Cardiac muscle cell (in vitro differentiated cells and primary cell): ENCODE results near the gene GPR15. TPM values are rescaled to one million over a fixed set of nuclear protein-coding genes. Genes with fewer than 3 reads are reported as not detected.

Experiments
- DNase-seq, 2 donors: peaks; one replicate each; pipeline versions ENCODE4 v3.0.0 to v3.0.0-alpha.2; 2010 to 2017; ENCODE audit warnings: low read depth in 1 of 2, low spot score in 1 of 2
- H3K27ac ChIP-seq: fragments of 200-600 bp; sonication (generic); 2 replicates; pipeline ENCODE4 v1.5.1; 2016
- H3K27me3 ChIP-seq: fragments of 200-600 bp; sonication (generic); 2 replicates; pipeline ENCODE4 v1.6.0; 2016; ENCODE audit warnings: control low read depth
- H3K36me3 ChIP-seq: fragments of 200-600 bp; sonication (generic); 2 replicates; pipeline ENCODE4 v1.5.1; 2016; ENCODE audit warnings: control low read depth
- H3K4me1 ChIP-seq: fragments of 200-600 bp; sonication (generic); 2 replicates; pipeline ENCODE4 v1.8.1; 2017; ENCODE audit warnings: low read depth, mild to moderate bottlenecking, mixed run types
- H3K4me3 ChIP-seq: fragments of 200-600 bp; sonication (generic); 2 replicates; pipeline ENCODE4 v1.5.1; 2016; ENCODE audit warnings: mild to moderate bottlenecking
- H3K9me3 ChIP-seq: fragments of 200-600 bp; sonication (generic); 2 replicates; pipeline ENCODE4 v1.5.1; 2017; ENCODE audit warnings: low read depth, mild to moderate bottlenecking, control low read depth
- polyA plus RNA-seq: library from polyadenylated mRNA; unstranded; fragments of >200 nt; fragmentation: Nextera tagmentation; extraction: Ambion mirVana; gene quantifications from 2 replicates; pipeline ENCODE4 v1.2.1, GENCODE V29; 2016
- total RNA-seq: library from RNA; depleted of rRNA; stranded (reverse); fragments of >200 nt; gene quantifications from 2 replicates; pipeline ENCODE4 v1.2.3, GENCODE V29; 2016
- TF ChIP-seq, protein P1 (sequence below): IDR thresholded peaks from 2 replicates; pipeline ENCODE4 v1.5.1; 2012; ENCODE audit warnings: low read depth, mild to moderate bottlenecking, low read length

Gene GPR15
- total and polyA plus RNA-seq, 2 experiments from 2014 or later, result not detected

- Histone ChIP-seq H3K27ac (no peak overlapping the region), H3K9me3 (no peaks in the 10 kb centered on the region), H3K36me3 (no peaks in the 10 kb centered on the region), H3K4me3 (no peak overlapping the region), H3K27me3 (no peaks in the 10 kb centered on the region), H3K4me1 (peaks cover 6% of the 10 kb centered on the region)
- no peak for DNase-seq
- TF ChIP-seq, protein P1, sequence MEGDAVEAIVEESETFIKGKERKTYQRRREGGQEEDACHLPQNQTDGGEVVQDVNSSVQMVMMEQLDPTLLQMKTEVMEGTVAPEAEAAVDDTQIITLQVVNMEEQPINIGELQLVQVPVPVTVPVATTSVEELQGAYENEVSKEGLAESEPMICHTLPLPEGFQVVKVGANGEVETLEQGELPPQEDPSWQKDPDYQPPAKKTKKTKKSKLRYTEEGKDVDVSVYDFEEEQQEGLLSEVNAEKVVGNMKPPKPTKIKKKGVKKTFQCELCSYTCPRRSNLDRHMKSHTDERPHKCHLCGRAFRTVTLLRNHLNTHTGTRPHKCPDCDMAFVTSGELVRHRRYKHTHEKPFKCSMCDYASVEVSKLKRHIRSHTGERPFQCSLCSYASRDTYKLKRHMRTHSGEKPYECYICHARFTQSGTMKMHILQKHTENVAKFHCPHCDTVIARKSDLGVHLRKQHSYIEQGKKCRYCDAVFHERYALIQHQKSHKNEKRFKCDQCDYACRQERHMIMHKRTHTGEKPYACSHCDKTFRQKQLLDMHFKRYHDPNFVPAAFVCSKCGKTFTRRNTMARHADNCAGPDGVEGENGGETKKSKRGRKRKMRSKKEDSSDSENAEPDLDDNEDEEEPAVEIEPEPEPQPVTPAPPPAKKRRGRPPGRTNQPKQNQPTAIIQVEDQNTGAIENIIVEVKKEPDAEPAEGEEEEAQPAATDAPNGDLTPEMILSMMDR, result no peak
Measured at GRCh38 chr3:98530676-98531075, 1.1 kb upstream of the GPR15 start.

- Histone ChIP-seq H3K4me1 (peaks cover 6% of the 10 kb centered on the region), H3K9me3 (no peaks in the 10 kb centered on the region), H3K27me3 (no peaks in the 10 kb centered on the region), H3K4me3 (no peak overlapping the region), H3K36me3 (no peaks in the 10 kb centered on the region), H3K27ac (no peak overlapping the region)
- no peak for DNase-seq
- TF ChIP-seq, protein P1, result no peak
Measured at GRCh38 chr3:98532275-98532637, 478 bp downstream of the GPR15 start.

DNA sequence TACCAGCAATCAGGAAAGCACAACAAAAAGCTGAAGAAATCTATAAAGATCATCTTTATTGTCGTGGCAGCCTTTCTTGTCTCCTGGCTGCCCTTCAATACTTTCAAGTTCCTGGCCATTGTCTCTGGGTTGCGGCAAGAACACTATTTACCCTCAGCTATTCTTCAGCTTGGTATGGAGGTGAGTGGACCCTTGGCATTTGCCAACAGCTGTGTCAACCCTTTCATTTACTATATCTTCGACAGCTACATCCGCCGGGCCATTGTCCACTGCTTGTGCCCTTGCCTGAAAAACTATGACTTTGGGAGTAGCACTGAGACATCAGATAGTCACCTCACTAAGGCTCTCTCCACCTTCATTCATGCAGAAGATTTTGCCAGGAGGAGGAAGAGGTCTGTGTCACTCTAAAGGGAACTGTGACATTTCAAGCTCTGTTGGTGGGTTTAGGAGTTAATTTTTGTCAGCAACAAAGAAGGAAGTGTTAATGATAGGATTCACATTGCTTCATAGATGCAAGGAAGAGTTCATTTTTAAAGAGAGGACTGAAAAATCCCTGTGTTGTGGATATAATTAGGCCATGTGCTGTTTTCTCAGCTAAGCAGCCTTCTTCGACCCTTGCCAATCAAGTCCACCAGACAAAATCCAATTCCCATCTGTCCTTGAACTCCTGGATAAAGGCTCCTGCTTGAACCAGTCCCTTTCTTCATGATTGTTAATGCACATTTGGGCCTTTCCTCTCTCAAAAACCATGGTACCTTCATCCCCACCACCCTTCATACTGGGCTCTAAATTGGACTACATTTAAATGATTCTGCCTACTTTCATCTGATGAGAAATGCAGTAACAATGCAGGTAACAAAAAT lies 1.2 kb downstream of the GPR15 start:
- H3K4me1 ChIP-seq, result peaks cover 6% of the 10 kb centered on the region
- no peak overlapping the region for H3K4me3 ChIP-seq
- H3K27me3 ChIP-seq, result no peaks in the 10 kb centered on the region
- TF ChIP-seq, protein P1, result no peak
- no peak overlapping the region for H3K27ac ChIP-seq
- no peak for DNase-seq
- H3K9me3 ChIP-seq, result no peaks in the 10 kb centered on the region
- no peaks in the 10 kb centered on the region for H3K36me3 ChIP-seq

- TF ChIP-seq, protein P1, result no peak
Measured at GRCh38 chr3:98534168-98534567, 2.4 kb downstream of the GPR15 start.

GRCh38 chr3:98534734-98535133 lies 3.0 kb downstream of the GPR15 start:
- H3K27ac ChIP-seq, result no peak overlapping the region
- no peaks in the 10 kb centered on the region for H3K36me3 ChIP-seq
- DNase-seq, result no peak
- no peak overlapping the region for H3K4me3 ChIP-seq
- no peaks in the 10 kb centered on the region for H3K4me1 ChIP-seq
- no peaks in the 10 kb centered on the region for H3K27me3 ChIP-seq
- H3K9me3 ChIP-seq, result no peaks in the 10 kb centered on the region
- TF ChIP-seq, protein P1, result no peak

More at GRCh38 chr3:98534168-98534567, 2.4 kb downstream of the GPR15 start:
- Histone ChIP-seq H3K27me3 (no peaks in the 10 kb centered on the region), H3K4me3 (no peak overlapping the region), H3K36me3 (no peaks in the 10 kb centered on the region), H3K4me1 (no peaks in the 10 kb centered on the region), H3K9me3 (no peaks in the 10 kb centered on the region), H3K27ac (no peak overlapping the region)
- DNase-seq, result no peak
